ENCODE data around the gene HADHB. TPM values are rescaled to one million over a fixed set of nuclear protein-coding genes. Genes with fewer than 3 reads are reported as not detected.
"Not testable (repeated sequence)": the region's sequence is repeated elsewhere in the genome, so short reads cannot be mapped to it uniquely, and the experiment has no call there.

Gene HADHB
- total RNA-seq, 1 donor from 2014 or later: 148 TPM

DNA sequence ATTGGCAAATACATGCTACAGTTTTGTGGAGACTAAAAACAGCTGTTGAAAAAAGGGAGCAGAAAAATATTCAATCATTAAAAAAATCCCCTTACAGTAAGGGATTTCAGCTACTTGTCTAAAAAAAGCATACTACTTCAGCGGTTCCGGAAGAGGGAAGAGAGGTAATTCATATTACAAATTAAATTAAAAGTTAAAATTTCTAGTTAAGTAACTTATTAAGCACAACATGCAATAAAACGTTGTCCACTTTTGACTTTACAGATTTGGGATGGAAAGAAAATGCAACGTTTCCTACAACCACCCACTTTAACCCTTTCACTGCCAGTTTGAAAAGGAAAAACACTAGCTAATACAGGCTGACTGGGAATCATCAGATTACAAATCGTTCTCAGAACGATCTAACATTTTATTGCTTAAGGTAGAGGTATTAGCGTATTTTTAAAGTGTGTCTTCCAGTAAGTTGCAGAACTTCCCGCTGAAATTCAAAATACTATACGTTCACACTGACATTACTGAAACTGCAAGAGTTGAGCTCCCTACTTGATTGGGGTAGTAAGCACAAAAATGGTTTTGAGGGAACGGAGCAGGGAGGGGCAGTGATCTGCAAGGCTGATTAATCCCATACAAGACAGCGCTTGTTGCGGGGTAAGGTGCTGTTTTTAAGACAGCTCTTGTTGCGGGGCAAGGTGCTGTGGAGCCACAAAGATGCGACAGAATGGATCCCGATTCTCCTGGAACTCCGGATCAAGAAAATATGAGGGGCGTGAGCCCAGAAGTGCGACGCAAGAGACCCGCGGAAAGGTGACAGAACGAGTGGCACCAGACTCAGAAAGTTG is 1.1 kb upstream of the HADHB start:
- peak; percentile 41 for DNase-seq (ENCODE audit: low read depth)

GRCh38 chr2:26245231-26245732 is 543 bp downstream of the HADHB start:
- peak; percentile 15 for DNase-seq (ENCODE audit: low read depth)

DNA sequence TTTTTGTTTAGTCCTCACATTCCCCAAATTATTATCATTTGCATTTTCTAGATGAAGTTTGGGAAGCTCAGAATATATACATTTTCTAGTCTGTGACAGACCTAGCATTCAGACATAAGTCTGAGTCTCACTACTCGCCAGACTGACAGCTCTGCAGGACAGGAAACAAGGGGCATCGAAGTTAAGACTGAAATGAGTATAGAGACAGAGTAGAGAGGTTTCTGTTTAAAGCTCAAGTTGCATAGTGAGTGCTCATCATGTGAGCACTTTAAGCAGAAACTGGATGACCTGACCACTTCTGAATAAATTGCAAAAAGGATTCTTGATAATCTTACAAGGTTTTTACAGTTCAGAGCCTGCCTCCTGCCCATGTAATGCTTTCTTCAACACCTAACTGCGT is 1.1 kb downstream of the HADHB start:
- DNase-seq (ENCODE audit: low read depth): no peak

DNA sequence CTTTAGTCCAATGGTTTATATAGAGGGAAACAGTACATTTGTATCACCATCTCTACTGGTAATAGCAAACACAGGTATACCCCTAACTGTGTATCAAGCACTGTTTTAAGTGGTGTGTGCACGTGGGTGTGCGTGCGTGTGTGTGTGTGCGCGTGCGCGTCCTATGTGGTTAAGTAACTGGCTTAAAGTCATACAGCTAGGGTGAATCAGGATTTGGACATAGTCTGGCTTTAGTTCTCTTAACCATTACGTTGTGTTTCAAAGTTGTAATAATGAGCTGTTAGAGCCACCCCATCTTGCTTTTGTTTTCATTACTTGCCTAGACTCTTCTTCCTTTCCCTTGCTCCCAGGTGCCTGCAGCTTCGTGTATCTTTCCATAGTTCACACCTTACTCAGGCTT is 2.1 kb downstream of the HADHB start:
- DNase-seq (ENCODE audit: low read depth): peak; percentile 4

- no peak for DNase-seq (ENCODE audit: low read depth)
These were observed 4.9 kb downstream of the HADHB start for GRCh38 chr2:26249625-26250024.

DNA sequence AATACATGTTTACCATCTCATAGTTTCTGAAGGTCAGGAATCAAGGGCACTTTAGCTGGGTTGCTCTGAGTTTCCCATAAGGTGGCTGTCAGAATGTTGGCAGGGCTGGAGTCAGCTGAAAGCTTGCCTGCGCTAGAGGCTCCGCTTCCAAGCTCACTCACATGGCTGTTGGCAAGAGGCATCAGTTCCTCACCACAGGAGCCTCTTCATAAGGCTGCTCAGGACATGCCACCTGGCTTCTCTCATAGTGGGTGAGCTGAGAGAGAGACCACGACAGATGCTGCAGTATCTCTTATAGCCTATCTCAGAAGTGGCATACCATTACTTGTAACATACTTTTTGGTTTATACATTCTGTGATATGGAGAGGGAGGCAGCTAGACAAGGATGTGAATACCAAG is 7.2 kb downstream of the HADHB start:
- peak; percentile 72 for DNase-seq (ENCODE audit: low read depth)

GRCh38 chr2:26255759-26256384 is 11.1 kb downstream of the HADHB start:
- DNase-seq (ENCODE audit: low read depth): no peak

DNA sequence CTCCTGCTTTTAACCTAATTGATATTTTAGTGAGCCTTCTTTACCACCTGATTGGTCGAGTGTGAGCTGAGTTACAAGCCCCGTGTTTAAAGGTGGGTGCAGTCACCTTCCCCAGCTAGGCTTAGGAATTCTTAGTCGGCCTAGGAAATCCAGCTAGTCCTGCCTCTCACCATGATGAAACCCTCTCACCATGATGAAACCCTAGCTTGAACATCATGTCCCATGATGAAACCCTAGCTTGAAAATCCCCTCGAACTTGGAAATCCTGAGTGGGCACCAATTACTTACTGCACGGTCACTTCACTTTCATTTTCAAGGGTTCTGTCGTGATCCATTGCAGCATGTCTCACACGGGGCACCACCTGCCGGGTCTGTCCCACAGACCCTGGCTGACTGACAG is 14.1 kb downstream of the HADHB start:
- DNase-seq (ENCODE audit: low read depth): not testable (repeated sequence)

- DNase-seq (ENCODE audit: low read depth): no peak
These were observed 23.5 kb downstream of the HADHB start for GRCh38 chr2:26268213-26268612.

GRCh38 chr2:26268670-26269385 is 24.1 kb downstream of the HADHB start:
- DNase-seq (ENCODE audit: low read depth): not testable (repeated sequence)

DNA sequence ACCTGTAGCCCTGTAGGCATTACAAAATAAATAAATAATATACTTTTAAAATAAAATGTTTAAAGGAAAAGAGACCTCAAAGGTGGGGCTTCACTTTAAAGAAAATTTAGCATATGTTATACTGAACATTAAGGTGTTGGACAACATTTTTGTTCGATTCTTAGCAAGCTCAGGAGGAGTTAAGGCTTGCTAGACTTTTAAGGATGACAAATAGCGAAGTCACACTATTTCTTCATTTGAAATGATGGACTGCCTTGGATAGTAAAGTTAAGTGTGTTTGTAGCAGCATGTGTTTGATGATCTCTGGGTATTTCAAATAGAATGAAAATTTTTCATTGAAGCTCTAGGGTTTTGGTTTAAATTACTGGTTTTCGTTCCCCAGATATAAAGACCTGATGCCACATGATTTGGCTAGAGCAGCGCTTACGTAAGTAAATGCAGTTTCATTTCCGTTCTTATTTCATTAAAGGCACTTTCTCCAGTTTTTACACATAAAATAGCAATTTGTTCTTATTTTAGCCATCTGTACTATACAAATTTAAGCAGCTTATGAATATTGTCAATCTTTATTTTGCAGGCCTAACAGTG is 24.9 kb downstream of the HADHB start:
- DNase-seq (ENCODE audit: low read depth): no peak

DNA sequence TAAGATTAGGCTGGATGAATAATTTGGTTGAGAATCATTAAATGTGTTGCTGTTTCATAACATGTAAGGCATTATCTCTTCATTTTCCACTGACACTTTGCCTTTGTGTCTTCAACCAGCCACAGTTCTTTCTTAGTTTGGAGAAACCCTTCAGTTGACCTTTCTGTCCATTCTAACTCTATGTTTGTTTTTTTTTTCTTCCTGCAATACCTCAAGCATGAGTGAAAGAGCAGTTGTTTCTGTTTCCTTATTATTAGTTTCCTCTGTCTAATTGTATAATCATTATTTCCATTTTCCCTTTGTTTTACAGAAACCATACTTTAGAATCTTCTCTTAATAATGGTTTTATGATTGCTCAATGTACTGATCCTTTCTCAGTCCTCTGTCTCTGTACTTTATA is 25.6 kb downstream of the HADHB start:
- no peak for DNase-seq (ENCODE audit: low read depth)

DNA sequence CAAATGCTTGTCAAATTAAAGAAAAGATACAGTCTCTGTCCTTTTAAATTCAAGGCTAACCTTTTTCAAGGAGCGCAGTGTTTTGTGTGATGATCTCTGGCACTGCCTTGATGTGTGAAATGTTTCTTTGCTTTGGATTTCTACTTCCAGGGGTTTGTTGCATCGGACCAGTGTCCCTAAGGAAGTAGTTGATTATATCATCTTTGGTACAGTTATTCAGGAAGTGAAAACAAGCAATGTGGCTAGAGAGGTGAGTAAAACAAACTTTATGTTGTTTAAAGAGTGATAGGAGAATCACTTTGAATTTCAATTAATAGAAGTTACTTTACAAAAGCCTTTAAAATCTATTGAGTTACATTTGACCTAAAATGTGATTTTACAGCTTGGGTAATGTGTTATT is 28.8 kb downstream of the HADHB start:
- DNase-seq (ENCODE audit: low read depth): no peak

DNA sequence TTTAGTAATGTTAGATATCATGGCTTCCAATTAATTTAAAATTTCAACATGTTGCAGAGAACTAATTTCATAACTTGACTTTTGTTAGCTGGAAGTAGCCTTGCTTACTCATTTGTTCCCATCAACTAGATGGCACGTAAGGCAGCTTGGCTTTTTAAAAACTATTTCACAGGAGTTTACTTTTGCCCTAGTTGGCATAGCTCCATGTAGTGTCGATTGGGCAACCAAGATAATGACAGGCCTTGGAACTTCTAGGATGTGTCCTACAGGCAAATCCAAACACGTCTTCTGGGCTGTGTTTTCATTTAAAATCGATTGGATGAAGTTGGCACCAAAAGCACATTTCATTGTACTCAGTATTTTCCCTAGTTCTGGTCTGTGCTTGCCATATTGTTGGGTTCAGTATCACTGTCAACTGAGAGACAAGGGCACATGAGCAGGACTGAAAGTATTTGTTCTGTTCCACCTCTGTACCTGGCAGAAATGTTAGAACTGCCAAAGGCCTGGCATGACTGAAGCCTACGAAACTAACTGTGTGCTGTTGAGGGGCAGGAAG is 29.4 kb downstream of the HADHB start:
- DNase-seq (ENCODE audit: low read depth): peak; percentile 85

- DNase-seq (ENCODE audit: low read depth): no peak
These were observed 31.9 kb downstream of the HADHB start for GRCh38 chr2:26276484-26277227.

GRCh38 chr2:26279886-26280285 is 35.1 kb downstream of the HADHB start:
- peak; percentile 77 for DNase-seq (ENCODE audit: low read depth)

- DNase-seq (ENCODE audit: low read depth): no peak
These were observed 36.5 kb downstream of the HADHB start for GRCh38 chr2:26281226-26281625.

DNA sequence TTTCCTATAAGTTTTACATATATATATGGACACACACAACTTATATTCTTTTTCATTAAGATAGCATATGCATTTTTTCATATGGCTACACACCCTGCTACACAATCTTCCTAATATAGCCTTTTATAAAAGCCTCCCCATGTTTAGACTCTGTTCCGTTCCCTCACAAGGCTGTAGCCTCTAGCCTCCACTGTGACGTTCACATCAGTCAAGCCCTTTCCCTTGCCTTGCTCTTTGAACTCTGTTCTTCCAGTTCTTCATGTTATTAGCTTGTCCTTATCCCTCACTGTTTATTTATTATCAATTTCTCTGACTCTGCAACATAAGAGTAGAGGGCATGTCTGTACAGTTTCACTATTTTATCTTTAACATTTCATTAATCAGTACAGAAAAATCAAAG is 38.9 kb downstream of the HADHB start:
- DNase-seq (ENCODE audit: low read depth): no peak

DNA sequence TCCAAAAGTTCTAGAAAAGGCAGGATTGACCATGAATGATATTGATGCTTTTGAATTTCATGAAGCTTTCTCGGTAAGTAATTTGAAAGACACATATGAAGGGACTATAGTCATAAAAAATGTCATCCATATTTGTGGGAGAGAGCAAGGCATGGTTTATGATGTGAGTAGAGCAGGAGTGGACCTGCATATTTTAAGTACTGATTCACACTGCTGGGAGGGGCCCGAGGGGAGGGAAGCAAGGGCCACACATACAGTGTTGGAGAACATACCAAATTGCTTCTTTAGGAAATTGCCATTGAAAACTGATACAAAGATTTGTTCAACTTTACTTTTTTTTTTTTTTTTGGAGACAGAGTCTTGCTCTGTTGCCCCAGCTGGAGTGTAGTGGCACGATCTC is 39.4 kb downstream of the HADHB start:
- DNase-seq (ENCODE audit: low read depth): peak; percentile 18

GRCh38 chr2:26285931-26286330 is 41.2 kb downstream of the HADHB start:
- DNase-seq (ENCODE audit: low read depth): no peak

- no peak for DNase-seq (ENCODE audit: low read depth)
These were observed 45.3 kb downstream of the HADHB start for GRCh38 chr2:26290001-26290400.

All from myocyte (in vitro differentiated cells).